ENCODE measurements around the gene EIPR1.
"Not testable (repeated sequence)": the region's sequence is repeated elsewhere in the genome, so short reads cannot be mapped to it uniquely, and the experiment has no call there.

Gene EIPR1

GRCh38 chr2:3302751-3303582, 74.7 kb downstream of the EIPR1 start:
- no peak for DNase-seq

DNA sequence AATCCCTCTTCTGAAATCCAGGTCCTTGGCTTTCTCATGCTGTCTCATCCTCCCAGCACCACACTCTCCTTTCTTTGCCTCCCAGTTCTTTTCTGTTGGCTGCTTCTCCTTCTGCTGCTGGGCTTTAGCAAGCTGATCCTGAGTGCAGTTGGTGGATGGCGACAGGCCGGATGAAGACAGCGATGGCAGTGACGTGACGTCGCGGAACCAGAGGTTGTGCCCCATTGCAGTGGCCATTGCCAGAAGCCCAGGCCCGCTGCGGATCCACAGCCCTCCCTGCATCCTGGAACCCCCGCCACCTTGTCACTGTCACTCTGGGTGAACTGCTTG, 75.2 kb downstream of the EIPR1 start:
- no peak for DNase-seq

DNA sequence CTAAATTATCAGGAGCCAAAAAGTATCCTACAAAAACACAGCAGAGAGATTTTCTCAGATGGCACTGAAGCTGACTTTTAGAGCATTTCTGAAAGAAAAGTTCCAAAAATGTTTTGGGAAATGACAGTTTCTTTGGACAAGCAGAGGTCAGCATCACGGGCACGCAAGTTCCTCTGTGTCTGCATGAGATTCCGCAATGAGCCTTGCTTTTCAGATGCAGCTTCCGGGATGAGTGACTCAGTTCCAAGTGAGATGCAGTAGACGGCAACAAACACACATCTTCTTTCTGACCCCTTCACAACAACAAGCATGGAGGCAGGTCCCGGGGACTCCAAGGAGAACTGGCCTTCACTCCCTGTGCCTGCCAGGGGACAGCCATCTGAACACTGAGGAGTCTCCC, 76.6 kb downstream of the EIPR1 start:
- DNase-seq: no peak

- no peak for DNase-seq
Measured at GRCh38 chr2:3300224-3300995, 77.2 kb downstream of the EIPR1 start.

GRCh38 chr2:3299703-3300102, 77.9 kb downstream of the EIPR1 start:
- DNase-seq: no peak

DNA sequence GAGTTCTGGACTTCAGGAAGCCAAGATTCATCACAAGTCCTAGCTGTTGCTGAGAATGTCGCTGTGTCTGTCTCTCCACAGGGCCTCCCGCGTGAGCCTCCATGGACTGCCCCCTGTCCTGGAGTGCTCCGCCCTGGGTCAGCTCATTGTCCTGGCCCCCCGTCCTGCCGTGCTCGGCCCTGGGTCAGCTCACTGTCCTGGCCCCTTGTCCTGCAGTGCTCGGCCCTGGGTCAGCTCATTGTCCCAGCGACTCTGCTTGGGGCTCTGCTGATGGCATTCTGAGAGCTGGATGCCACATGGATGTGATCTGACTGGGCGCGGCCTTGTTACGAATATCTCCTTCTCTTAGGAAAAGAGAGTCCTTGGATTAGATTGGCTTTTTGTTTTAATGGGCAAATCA, 78.5 kb downstream of the EIPR1 start:
- DNase-seq: no peak

GRCh38 chr2:3298191-3298590, 79.4 kb downstream of the EIPR1 start:
- DNase-seq: no peak

GRCh38 chr2:3297523-3297922, 80.1 kb downstream of the EIPR1 start:
- no peak for DNase-seq

- DNase-seq: no peak
Measured at GRCh38 chr2:3296182-3296972, 81.2 kb downstream of the EIPR1 start.

GRCh38 chr2:3294493-3294892, 83.1 kb downstream of the EIPR1 start:
- no peak for DNase-seq

- no peak for DNase-seq
Measured at GRCh38 chr2:3294069-3294468, 83.5 kb downstream of the EIPR1 start.

DNA sequence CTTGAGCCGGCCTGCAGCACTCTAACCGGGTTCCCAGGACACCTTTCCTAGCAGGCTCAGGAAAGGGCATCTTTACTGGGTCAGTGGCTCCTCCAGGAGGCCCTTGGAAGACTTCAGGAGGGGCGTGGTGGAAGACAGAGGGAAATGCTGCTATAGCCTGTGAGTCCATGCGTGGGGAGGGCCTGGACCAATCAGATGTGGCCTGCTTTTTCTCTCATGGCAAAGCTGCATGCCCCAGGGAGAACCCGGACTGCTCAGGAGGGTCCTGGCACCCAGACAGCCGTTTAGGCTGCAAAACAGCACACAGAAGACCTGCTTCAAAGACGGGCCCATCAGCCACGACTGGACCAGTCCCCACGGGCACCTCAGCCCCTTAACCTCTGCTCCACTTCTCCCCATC, 84.4 kb downstream of the EIPR1 start:
- no peak for DNase-seq

GRCh38 chr2:3292416-3292815, 85.2 kb downstream of the EIPR1 start:
- DNase-seq: no peak

- no peak for DNase-seq
Measured at GRCh38 chr2:3291750-3292149, 85.9 kb downstream of the EIPR1 start.

GRCh38 chr2:3291113-3291512, 86.5 kb downstream of the EIPR1 start:
- no peak for DNase-seq

GRCh38 chr2:3290655-3291054, 87.0 kb downstream of the EIPR1 start:
- no peak for DNase-seq

- no peak for DNase-seq
Measured at GRCh38 chr2:3289971-3290370, 87.6 kb downstream of the EIPR1 start.

- no peak for DNase-seq
Measured at GRCh38 chr2:3289526-3289925, 88.1 kb downstream of the EIPR1 start.

GRCh38 chr2:3289171-3289515, 88.5 kb downstream of the EIPR1 start:
- DNase-seq: no peak

- DNase-seq: no peak
Measured at GRCh38 chr2:3288470-3289170, 89.0 kb downstream of the EIPR1 start.

GRCh38 chr2:3287896-3288295, 89.7 kb downstream of the EIPR1 start:
- DNase-seq: no peak

GRCh38 chr2:3286646-3287036, 91.0 kb downstream of the EIPR1 start:
- not testable (repeated sequence) for DNase-seq

Measured in NCI-H446 treated with DMSO at 0.1 percent for 48 hours (cell line).